ENCODE data around the gene BCL11B.
A peak's percentile ranks its signal among the peaks of the same experiment; 100 is the strongest.

Gene BCL11B

GRCh38 chr14:99271951-99272631, at the start of gene BCL11B:
Gene BCL11B (minus strand): TSS chr14:99272197. CDS start chr14:99271218, 979 bp downstream.
- DNase-seq (ENCODE audit: low spot score), result peak; percentile 74

DNA sequence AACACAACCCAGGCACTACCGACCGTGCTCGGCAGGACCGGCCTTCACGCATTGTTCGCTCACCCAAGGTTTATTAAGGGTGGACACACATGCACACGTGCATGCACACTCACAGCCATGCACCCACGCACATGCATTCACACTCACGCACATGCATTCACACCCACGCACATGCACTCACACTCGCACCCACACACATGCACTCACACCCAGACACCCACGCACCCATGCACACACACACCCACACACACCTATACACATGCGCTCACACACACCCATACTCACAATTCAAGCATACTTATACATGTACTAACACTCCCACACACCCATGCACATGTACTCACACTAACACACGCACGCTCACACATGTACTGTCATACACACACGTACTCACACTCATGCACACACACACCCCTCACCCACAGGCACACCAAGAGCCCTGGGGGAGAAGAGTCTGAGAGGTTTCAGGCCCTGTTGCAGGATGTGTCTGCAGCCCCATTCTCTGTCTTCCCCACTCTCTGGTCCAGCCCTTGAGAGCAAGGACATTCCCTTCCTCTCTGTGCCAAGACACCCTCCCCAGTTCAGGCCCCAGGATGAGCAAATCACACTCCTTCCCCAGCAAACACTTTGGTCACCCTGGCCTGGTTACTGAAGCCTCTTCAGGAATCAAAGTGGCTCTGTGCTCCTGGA, 49.4 kb upstream of the BCL11B start:
- no peak for DNase-seq (ENCODE audit: low spot score)

- peak; percentile 51 for DNase-seq (ENCODE audit: low spot score)
These were observed 48.7 kb upstream of the BCL11B start for GRCh38 chr14:99320621-99321235.

- DNase-seq (ENCODE audit: low spot score), result peak; percentile 86
These were observed 48.1 kb upstream of the BCL11B start for GRCh38 chr14:99320105-99320572.

- DNase-seq (ENCODE audit: low spot score), result no peak
These were observed 46.9 kb upstream of the BCL11B start for GRCh38 chr14:99318959-99319295.

GRCh38 chr14:99318091-99318958, 46.3 kb upstream of the BCL11B start:
- no peak for DNase-seq (ENCODE audit: low spot score)

DNA sequence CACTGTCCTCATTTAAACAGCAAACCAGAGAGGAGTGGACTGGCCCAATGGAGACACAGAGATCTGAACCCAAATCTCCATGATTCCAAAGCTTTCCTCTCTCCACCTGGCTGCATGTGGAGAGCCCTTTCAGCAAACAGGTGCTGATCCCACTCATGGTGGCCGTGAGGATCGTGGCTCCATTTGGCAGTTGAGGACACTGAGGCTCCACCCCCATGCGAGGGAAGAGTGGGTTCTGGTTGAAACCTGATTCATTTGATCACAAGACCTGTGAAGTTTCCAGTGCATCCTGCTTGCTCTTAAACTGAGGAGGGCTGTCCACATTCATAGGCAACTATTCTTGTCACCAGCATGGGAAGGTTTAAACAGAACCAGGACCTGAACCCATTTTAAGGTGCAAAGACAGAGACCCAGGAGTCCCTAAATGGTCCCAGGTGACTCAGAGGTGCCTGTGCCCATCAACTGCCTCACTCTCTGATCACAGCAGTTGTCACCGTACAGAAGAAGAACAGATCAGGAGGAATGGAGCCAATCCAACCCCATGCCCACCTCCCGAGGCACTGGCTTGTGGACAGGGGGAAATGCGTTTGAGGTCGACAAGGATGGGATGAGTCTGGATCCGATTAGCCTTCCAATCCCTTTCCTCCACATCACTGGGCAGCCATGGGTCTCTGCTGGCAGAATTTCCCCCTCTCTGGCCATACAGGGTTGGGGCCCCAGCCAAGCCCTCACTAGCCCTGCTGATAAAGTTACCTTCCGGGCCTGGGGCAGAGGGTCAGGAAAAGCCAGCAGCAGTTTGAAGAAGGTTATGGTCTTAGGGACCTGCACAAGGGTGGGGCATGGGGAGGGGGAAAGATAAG, 45.5 kb upstream of the BCL11B start:
- DNase-seq (ENCODE audit: low spot score), result no peak

DNA sequence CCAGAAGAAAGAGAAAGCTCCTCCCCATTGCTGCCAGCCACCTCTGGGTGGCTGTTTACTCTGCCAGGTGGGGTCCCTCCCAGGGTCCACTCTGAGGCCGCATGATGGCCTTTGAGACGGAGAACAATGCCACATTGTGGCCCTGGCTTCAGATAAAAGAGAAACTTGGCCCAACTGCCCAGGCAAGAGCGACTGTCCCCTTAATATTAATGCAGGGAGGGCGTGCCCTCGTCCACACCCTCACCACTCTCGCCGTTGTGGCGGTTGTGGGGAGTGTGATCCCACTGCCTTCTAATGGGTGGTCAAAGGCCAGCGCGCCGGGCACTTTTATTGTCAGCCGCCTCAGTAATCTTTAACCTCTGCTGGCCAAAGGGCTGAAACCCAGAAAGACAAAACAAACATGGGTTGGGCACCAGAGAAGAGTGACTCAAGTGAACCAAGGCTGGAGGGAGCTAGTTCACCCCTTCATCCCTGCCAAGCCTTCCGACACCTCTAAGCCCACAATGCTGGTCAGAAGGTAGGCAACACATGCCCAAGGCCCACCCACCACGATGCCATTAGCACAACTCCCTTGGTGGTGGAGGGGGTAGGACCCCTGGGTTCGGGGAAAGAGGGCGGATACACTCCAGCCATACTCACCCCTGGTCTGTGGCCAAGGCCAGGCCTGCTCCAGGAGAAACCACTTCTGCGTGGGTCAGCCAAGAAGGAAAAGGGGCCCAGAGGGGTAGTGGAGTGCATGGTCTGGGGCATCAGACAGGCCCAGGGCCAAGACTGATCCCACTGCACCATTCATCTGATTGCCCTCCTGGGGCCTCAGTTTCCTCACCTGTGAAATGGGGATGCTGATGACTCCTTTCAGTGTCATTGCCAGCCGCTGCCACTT, 44.5 kb upstream of the BCL11B start:
- DNase-seq (ENCODE audit: low spot score), result no peak

GRCh38 chr14:99315197-99315596, 43.2 kb upstream of the BCL11B start:
- no peak for DNase-seq (ENCODE audit: low spot score)

GRCh38 chr14:99314623-99315022, 42.6 kb upstream of the BCL11B start:
- DNase-seq (ENCODE audit: low spot score), result no peak

- no peak for DNase-seq (ENCODE audit: low spot score)
These were observed 41.2 kb upstream of the BCL11B start for GRCh38 chr14:99313234-99313633.

DNA sequence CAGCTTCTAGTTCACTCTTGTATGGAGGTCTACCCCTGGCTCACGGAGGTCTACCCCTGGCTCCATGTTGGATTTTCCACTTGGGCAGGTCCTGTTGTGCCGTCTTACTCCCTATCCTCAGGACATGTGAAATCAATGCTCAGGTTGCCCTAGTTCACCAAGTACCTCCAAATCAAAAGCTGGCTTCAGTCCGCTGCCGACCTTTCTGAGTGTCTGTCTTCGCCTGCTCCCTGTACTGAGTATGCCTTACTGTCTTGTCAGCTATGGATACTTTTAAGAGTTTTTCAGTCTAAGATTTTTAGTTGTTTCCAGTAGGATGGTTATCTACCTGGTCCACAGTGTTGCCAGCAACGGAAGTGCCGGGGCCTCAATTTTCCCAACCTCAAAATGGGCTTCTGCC, 40.1 kb upstream of the BCL11B start:
- DNase-seq (ENCODE audit: low spot score), result no peak

DNA sequence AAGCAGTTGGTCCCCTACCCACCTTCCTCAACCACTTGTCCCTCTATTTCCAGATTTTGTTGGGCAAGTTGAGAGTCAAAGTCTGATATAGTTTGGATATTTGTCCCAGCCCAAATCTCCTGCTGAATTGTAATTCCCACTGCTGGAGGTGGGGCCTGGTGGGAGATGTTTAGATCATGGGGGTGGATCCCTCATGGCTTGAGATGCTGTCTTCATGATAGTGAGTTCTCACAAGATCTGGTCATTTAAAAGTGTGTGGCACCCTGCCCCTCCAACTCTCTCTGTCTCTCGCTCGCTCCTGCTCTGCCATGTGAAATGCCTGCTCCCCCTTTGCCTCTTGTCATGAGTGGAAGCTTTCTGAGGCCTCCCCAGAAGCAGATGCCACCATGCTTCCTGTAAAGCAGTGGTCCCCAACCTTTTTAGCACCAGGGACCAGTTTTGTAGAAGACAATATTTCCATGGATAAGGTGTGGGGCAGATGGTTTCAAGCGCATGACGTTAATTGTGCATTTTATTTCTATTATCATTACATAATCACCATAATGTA, 37.3 kb upstream of the BCL11B start:
- no peak for DNase-seq (ENCODE audit: low spot score)

GRCh38 chr14:99304208-99304607, 32.2 kb upstream of the BCL11B start:
- no peak for DNase-seq (ENCODE audit: low spot score)

GRCh38 chr14:99300190-99300589, 28.2 kb upstream of the BCL11B start:
- no peak for DNase-seq (ENCODE audit: low spot score)

- no peak for DNase-seq (ENCODE audit: low spot score)
These were observed 24.5 kb upstream of the BCL11B start for GRCh38 chr14:99296517-99296916.

DNA sequence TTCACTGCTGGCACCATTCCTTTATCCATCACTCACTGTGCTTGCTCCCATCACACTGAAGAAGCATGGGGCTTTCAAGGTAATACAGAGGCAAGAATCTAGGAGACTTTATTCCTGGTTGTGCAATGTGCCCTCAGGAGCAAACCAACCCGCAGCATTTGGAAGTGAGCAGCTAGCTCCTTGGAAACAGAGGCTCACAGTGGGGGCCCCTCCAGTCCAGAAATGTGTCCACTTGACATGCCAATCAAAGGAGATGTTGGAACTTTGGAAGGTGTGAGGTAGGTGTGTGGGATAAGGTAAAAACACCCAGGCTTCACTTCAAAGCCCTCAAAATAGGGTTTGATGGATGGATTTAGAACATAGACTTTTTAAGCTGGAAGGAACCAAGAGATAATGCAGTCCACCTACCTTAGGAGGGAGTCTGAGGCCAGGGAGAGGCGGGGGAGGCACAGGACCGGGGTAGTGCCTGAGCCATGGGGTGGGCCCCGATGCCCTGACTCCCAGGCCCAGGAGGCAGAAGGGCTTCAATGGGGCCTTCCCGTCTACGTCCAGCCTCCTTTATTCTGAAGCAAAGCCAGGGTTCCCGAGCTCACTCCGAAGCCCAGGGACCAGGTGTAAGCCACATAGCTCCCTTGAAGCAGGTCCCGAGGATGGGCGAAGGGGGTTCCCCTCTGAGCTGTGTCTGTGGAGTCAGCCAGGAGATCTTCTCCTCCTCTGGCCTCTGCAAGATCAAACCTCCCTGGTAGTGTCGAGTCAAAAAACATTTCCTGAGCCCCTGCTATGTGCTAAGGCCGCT, 17.6 kb upstream of the BCL11B start:
- no peak for DNase-seq (ENCODE audit: low spot score)

DNA sequence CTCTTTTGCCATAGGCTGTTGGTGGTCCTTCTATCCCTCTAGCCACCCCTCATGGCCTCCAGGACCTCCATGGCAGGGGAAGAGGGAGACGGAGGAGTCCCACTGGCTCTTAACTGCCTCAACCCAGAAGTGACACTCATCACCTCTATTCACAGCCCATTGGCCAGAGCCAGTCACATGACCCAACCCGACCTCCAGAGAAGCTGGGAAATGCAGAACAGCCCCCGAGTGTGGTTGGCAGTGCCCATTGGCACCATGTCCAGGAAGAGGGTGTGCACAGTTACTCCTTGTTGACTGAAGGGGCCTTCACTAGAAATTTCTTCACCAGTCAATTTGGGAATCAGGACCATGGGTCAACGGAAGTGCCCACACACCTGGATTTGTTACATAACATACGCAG, 17.0 kb upstream of the BCL11B start:
- no peak for DNase-seq (ENCODE audit: low spot score)

DNA sequence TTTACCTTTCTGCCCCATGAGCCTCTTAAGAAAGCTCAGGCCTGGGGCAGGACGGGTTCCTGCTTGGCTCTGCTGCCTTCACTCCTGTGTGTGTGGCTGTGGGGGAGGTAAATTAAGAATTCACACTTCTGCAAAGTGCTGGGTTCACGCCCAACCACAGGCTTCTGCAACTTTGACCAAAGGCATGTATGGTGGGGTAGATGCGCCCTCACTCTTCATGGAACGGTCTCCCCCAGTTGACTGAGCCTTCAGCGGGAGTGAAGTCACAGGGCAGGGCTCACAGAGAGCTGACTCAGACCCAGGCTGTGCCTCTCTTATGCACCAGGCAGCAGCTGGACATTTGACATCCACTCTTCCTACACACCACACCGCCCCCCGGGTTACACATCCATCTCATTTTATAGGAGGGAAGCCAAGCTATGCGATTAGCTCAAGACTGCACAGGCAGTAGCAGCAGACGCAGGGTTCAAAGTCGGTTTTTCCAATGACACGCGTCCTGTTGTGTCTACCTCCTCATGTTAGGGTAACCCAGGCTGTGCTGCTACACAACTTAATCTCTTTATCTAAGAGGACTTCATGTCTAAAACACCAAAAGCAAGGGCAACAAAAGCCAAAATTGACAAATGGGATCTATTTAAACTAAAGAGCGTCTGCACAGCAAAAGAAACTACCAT, 15.4 kb upstream of the BCL11B start:
- no peak for DNase-seq (ENCODE audit: low spot score)
